ENCODE measurements around the gene SPATS2. TPM values are rescaled to one million over a fixed set of nuclear protein-coding genes. Genes with fewer than 3 reads are reported as not detected.
A peak's percentile ranks its signal among the peaks of the same experiment; 100 is the strongest.

The SPATS2 gene
- total RNA-seq, 1 donor from 2014 or later: 46.3 TPM

- no peak for TF ChIP-seq EZH2 (IDR thresholded peaks at IDR 0.05; ENCODE audit: insufficient read depth, low read length)
- TF ChIP-seq CTCF (IDR thresholded peaks at IDR 0.05; ENCODE audit: insufficient read depth, low read depth, low read length): no peak
- Histone ChIP-seq H4K20me1 (ENCODE audit: insufficient read depth, low read length) (peaks cover 49% of the 10 kb centered on the region), H3K4me1 (ENCODE audit: insufficient read depth, low read length) (peaks cover 28% of the 10 kb centered on the region), H3K27ac (ENCODE audit: low read depth, low read length) (peak overlapping the region; percentile 96), H3K79me2 (ENCODE audit: insufficient read depth, low read length) (peaks cover 57% of the 10 kb centered on the region), H3K4me2 (ENCODE audit: low read length) (peak overlapping the region; percentile 88), H3K27me3 (ENCODE audit: insufficient read depth, low read length) (no peaks in the 10 kb centered on the region), H3K36me3 (ENCODE audit: insufficient read depth, low read length) (no peaks in the 10 kb centered on the region), H3K4me3 (ENCODE audit: insufficient read depth, low read depth, low read length) (peak overlapping the region; percentile 92), H2AFZ (ENCODE audit: low read depth, low read length) (no peak overlapping the region), H3K9me3 (ENCODE audit: insufficient read depth, low read depth, low read length) (no peaks in the 10 kb centered on the region), H3K9ac (ENCODE audit: low read length) (peak overlapping the region; percentile 97)
- H3K9me3 Mint-ChIP-seq (ENCODE audit: unreplicated experiment): no peaks in the 10 kb centered on the region
- no peak for FAIRE-seq
- H3K4me3 Mint-ChIP-seq (ENCODE audit: unreplicated experiment): peak overlapping the region; percentile 96
- H3K4me1 Mint-ChIP-seq (ENCODE audit: low read depth, unreplicated experiment): peaks cover 12% of the 10 kb centered on the region
- H3K27ac Mint-ChIP-seq (ENCODE audit: unreplicated experiment): peak overlapping the region; percentile 80
- peaks cover 4% of the 10 kb centered on the region for H3K36me3 Mint-ChIP-seq (ENCODE audit: low read depth, unreplicated experiment)
- DNase-seq (ENCODE audit: low read depth): no peak
- H3K27me3 Mint-ChIP-seq (ENCODE audit: low read depth, unreplicated experiment): no peaks in the 10 kb centered on the region
Observed at GRCh38 chr12:49368240-49368600, 958 bp downstream of the SPATS2 start.

GRCh38 chr12:49369411-49370145 lies 2.3 kb downstream of the SPATS2 start:
- Mint-ChIP-seq H3K27ac (ENCODE audit: unreplicated experiment) (no peak overlapping the region), H3K4me1 (ENCODE audit: low read depth, unreplicated experiment) (peaks cover 12% of the 10 kb centered on the region), H3K9me3 (ENCODE audit: unreplicated experiment) (no peaks in the 10 kb centered on the region), H3K4me3 (ENCODE audit: unreplicated experiment) (peak overlapping the region; percentile 96), H3K36me3 (ENCODE audit: low read depth, unreplicated experiment) (peaks cover 4% of the 10 kb centered on the region), H3K27me3 (ENCODE audit: low read depth, unreplicated experiment) (no peaks in the 10 kb centered on the region)
- Histone ChIP-seq H3K27ac (ENCODE audit: low read depth, low read length) (no peak overlapping the region), H2AFZ (ENCODE audit: low read depth, low read length) (no peak overlapping the region), H3K4me3 (ENCODE audit: insufficient read depth, low read depth, low read length) (peak overlapping the region; percentile 12), H3K4me2 (ENCODE audit: low read length) (peak overlapping the region; percentile 88), H3K9ac (ENCODE audit: low read length) (peak overlapping the region; percentile 30), H4K20me1 (ENCODE audit: insufficient read depth, low read length) (peaks cover 61% of the 10 kb centered on the region), H3K27me3 (ENCODE audit: insufficient read depth, low read length) (no peaks in the 10 kb centered on the region), H3K9me3 (ENCODE audit: insufficient read depth, low read depth, low read length) (no peaks in the 10 kb centered on the region), H3K4me1 (ENCODE audit: insufficient read depth, low read length) (peaks cover 27% of the 10 kb centered on the region), H3K79me2 (ENCODE audit: insufficient read depth, low read length) (peaks cover 70% of the 10 kb centered on the region), H3K36me3 (ENCODE audit: insufficient read depth, low read length) (peaks cover 2% of the 10 kb centered on the region)
- peak; percentile 25 for DNase-seq (ENCODE audit: low read depth)
- TF ChIP-seq EZH2 (IDR thresholded peaks at IDR 0.05; ENCODE audit: insufficient read depth, low read length): no peak
- TF ChIP-seq CTCF (IDR thresholded peaks at IDR 0.05; ENCODE audit: insufficient read depth, low read depth, low read length): peak; percentile 40
- no peak for FAIRE-seq

- Histone ChIP-seq H3K4me2 (ENCODE audit: low read length) (no peak overlapping the region), H3K4me3 (ENCODE audit: insufficient read depth, low read depth, low read length) (no peak overlapping the region), H2AFZ (ENCODE audit: low read depth, low read length) (no peak overlapping the region), H3K9ac (ENCODE audit: low read length) (no peak overlapping the region), H3K4me1 (ENCODE audit: insufficient read depth, low read length) (peaks cover 18% of the 10 kb centered on the region), H3K27ac (ENCODE audit: low read depth, low read length) (no peak overlapping the region), H3K79me2 (ENCODE audit: insufficient read depth, low read length) (peaks cover 80% of the 10 kb centered on the region), H3K27me3 (ENCODE audit: insufficient read depth, low read length) (no peaks in the 10 kb centered on the region), H4K20me1 (ENCODE audit: insufficient read depth, low read length) (peaks cover 70% of the 10 kb centered on the region), H3K36me3 (ENCODE audit: insufficient read depth, low read length) (peaks cover 2% of the 10 kb centered on the region), H3K9me3 (ENCODE audit: insufficient read depth, low read depth, low read length) (no peaks in the 10 kb centered on the region)
- TF ChIP-seq CTCF (IDR thresholded peaks at IDR 0.05; ENCODE audit: insufficient read depth, low read depth, low read length) (no peak), EZH2 (IDR thresholded peaks at IDR 0.05; ENCODE audit: insufficient read depth, low read length) (no peak)
- Mint-ChIP-seq H3K27ac (ENCODE audit: unreplicated experiment) (no peak overlapping the region), H3K4me1 (ENCODE audit: low read depth, unreplicated experiment) (peaks cover 14% of the 10 kb centered on the region), H3K4me3 (ENCODE audit: unreplicated experiment) (no peak overlapping the region), H3K36me3 (ENCODE audit: low read depth, unreplicated experiment) (peaks cover 4% of the 10 kb centered on the region), H3K27me3 (ENCODE audit: low read depth, unreplicated experiment) (no peaks in the 10 kb centered on the region), H3K9me3 (ENCODE audit: unreplicated experiment) (no peaks in the 10 kb centered on the region)
- DNase-seq (ENCODE audit: low read depth) (no peak), FAIRE-seq (no peak)
Observed at GRCh38 chr12:49370539-49370938, 3.3 kb downstream of the SPATS2 start.
